HuH-7.5 (cell line): Measurements from ENCODE around the gene PDZD2.
"Not testable (repeated sequence)": the region's sequence is repeated elsewhere in the genome, so short reads cannot be mapped to it uniquely, and the experiment has no call there.

Experiments used
- DNase-seq: peaks from one replicate; pipeline ENCODE4 v3.0.0; 2011; ENCODE audit warnings: low spot score

The PDZD2 gene

DNA sequence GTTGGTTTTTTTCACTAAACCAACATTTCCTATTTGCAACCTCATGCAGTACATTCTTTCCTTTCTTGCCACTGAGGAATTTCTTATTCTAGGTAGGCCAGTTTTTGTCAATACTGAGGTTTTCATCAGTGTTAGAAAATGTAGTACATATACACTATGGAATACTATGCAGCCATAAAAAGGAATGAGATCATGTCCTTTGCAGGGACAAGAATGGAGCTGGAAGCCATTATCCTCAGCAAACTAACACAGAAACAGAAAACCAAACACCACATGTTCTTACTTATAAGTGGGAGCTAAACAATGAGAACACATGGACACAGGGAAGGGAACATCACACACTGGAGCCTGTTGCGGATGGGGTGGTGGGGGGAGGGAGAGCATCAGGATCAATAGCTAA is 441.6 kb downstream of the PDZD2 start:
- not testable (repeated sequence) for DNase-seq

DNA sequence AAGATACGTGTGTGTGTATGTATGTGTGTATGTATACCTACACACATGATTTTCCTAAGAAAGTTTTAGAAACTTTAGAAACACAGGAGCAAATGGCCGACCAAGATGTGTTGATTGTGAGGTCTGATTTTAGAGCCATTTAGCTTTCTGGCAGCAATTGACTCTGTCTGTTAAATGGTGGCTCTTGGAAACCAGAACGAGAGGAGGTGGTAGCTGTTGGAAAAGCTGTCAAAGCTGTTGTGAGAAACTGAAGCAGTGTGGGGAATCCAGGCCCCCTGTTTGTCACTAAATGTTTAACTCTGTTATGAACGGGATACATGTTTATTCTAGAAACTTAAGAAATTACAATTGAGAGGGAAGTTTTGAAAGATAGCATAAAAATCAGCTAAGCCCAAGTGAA is 443.8 kb downstream of the PDZD2 start:
- no peak for DNase-seq

DNA sequence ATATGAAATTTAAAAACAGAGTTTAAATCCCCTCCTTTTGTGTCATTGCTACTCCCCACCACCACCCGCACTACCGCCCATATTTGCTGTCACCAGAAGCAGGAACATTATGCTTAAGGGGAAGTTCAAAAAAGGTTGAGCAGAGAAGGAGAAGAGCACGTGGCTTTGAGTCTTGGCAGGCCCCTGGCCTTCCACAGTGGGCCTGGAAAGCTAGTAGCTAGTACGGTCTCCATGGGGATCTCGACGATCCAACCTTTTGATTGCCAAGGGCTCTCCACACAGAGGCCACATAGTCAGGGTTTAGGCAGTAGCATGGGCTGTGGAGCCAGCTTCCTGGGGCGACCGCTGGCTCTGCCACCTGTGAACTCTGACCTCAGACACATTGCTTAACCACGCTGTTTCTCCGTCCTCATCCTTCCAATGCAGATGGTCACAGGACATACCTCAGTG is 445.1 kb downstream of the PDZD2 start:
- DNase-seq, result no peak

DNA sequence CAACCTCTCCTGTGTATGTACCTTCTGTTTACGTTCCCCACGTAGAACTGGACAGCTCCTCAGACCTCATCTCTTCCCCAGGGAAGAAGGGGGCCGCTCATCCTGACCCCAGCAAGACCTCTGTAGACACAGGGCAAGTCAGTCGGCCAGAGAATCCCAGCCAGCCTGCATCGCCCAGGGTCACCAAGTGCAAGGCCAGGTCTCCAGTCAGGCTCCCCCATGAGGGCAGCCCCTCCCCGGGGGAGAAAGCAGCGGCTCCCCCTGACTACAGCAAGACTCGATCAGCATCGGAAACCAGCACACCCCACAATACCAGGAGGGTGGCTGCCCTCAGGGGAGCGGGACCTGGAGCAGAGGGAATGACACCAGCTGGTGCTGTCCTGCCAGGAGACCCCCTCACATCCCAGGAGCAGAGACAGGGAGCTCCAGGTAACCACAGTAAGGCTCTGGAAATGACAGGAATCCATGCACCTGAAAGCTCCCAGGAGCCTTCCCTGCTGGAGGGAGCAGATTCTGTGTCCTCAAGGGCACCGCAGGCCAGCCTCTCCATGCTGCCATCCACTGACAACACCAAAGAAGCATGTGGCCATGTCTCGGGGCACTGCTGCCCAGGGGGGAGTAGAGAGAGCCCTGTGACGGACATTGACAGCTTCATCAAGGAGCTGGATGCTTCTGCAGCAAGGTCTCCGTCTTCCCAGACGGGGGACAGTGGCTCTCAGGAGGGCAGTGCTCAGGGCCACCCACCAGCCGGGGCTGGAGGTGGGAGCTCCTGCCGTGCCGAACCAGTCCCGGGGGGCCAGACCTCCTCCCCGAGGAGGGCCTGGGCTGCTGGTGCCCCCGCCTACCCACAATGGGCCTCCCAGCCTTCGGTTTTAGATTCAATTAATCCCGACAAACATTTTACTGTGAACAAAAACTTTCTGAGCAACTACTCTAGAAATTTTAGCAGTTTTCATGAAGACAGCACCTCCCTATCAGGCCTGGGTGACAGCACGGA is 448.5 kb downstream of the PDZD2 start:
- no peak for DNase-seq

DNA sequence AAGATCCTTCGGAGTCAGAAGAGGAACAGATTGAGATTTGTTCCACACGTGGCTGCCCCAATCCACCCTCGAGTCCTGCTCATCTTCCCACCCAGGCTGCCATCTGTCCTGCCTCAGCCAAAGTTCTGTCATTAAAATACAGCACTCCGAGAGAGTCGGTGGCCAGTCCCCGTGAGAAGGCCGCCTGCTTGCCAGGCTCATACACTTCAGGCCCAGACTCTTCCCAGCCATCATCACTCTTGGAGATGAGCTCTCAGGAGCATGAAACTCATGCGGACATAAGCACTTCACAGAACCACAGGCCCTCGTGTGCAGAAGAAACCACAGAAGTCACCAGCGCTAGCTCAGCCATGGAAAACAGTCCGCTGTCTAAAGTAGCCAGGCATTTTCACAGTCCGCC is 449.3 kb downstream of the PDZD2 start:
- DNase-seq, result no peak

DNA sequence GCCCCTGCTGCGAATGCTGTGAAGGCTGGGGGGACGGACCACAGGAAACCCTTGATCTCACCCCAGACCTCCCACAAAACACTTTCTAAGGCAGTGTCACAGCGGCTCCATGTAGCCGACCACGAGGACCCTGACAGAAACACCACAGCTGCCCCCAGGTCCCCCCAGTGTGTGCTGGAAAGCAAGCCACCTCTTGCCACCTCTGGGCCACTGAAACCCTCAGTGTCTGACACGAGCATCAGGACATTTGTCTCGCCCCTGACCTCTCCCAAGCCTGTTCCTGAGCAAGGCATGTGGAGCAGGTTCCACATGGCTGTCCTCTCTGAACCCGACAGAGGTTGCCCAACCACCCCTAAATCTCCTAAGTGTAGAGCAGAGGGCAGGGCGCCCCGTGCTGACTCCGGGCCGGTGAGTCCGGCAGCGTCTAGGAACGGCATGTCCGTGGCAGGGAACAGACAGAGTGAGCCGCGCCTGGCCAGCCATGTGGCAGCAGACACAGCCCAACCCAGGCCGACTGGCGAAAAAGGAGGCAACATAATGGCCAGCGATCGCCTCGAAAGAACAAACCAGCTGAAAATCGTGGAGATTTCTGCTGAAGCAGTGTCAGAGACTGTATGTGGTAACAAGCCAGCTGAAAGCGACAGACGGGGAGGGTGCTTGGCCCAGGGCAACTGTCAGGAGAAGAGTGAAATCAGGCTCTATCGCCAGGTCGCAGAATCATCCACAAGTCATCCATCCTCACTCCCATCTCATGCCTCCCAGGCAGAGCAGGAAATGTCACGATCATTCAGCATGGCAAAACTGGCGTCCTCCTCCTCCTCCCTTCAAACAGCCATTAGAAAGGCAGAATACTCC is 450.4 kb downstream of the PDZD2 start:
- DNase-seq, result no peak

DNA sequence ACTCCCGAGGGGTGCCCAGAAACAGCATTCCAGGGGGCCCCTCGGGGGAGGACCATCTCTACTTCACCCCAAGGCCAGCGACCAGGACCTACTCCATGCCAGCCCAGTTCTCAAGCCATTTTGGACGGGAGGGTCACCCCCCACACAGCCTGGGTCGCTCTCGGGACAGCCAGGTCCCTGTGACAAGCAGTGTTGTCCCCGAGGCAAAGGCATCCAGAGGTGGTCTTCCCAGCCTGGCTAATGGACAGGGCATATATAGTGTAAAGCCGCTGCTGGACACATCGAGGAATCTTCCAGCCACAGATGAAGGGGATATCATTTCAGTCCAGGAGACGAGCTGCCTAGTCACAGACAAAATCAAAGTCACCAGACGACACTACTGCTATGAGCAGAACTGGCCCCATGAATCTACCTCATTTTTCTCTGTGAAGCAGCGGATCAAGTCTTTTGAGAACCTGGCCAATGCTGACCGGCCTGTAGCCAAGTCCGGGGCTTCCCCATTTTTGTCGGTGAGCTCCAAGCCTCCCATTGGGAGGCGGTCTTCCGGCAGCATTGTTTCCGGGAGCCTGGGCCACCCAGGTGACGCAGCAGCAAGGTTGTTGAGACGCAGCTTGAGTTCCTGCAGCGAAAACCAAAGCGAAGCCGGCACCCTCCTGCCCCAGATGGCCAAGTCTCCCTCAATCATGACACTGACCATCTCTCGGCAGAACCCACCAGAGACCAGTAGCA is 451.3 kb downstream of the PDZD2 start:
- DNase-seq, result no peak

DNA sequence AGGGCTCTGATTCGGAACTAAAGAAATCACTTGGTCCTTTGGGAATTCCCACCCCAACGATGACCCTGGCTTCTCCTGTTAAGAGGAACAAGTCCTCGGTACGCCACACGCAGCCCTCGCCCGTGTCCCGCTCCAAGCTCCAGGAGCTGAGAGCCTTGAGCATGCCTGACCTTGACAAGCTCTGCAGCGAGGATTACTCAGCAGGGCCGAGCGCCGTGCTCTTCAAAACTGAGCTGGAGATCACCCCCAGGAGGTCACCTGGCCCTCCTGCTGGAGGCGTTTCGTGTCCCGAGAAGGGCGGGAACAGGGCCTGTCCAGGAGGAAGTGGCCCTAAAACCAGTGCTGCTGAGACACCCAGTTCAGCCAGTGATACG is 451.8 kb downstream of the PDZD2 start:
- no peak for DNase-seq

DNA sequence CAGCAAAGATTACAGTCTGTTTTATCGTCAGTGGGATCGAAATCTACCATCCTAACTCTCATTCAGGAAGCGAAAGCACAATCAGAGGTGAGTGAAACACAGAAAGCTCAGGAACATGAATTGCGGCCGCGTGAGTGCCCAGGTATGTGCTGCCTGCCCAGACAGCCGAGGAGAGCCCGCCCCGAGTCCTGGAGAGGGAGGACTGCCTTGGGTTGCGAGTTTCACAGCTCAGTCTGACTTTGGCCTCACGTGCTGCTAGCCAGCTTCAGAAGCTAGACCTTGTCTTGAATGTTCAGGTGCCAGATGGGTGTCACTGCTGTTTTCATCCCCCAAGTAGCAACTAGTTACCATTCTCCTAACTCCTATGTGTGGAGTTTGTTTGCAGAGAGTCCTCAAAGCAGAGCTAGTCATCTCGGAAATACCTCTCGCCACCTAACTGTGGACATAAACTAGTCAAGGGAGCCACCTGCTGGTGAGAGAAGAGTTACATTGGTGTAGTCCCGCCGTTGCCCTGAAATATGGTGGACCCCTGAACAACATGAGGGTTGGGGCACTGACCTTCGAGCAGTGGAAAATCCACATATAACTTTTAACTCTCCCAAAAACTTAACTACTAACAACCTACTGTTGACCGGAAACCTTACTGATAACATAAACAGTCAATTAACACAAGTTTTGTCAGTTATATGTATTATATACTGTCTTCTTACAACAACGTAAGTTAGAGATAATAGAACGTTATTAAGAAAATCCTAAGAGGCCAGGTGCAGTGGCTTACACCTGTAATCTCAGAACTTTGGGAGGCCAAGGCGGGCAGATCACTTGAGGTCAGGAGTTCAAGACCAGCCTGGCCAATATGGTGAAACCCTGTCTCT is 454.2 kb downstream of the PDZD2 start:
- peak; percentile 60 for DNase-seq

DNA sequence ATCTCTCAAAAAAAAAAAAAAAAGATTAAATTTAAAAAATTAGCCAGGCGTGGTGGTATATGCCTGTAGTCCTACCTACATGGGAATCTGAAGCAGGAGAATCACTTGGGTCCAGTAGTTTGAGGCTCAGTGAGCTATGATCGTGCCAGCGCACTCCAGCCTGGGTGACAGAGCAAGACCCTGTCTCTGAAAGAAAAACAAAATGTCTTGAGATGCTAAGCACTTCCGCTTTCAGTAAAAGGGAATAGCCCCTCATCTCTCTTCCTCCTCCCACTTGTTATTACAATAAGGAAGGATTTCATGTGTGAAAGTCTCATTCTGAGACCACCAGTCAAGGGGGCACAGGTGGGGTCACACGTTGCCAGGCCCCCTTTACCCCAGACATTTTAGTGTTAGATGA is 455.8 kb downstream of the PDZD2 start:
- DNase-seq, result no peak

DNA sequence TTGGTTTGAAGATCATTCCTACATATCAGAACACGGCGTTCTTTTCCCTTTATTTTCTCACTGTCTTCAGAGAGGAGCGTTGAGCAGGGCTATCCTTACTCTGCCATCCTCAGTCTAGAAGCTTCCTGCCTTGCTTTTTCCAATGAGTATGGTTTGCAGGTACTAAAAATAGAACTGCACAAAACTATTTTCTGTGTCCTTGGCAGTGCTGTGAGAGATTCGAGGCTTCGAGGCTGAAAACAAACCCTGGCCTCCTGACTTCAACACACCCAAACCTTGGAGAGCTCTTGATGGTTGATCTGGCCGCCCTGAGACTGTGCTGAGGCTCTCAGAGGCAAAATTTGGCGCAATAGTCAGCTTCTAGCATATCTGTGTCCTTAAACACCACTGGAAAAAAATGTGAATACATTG is 456.3 kb downstream of the PDZD2 start:
- no peak for DNase-seq

DNA sequence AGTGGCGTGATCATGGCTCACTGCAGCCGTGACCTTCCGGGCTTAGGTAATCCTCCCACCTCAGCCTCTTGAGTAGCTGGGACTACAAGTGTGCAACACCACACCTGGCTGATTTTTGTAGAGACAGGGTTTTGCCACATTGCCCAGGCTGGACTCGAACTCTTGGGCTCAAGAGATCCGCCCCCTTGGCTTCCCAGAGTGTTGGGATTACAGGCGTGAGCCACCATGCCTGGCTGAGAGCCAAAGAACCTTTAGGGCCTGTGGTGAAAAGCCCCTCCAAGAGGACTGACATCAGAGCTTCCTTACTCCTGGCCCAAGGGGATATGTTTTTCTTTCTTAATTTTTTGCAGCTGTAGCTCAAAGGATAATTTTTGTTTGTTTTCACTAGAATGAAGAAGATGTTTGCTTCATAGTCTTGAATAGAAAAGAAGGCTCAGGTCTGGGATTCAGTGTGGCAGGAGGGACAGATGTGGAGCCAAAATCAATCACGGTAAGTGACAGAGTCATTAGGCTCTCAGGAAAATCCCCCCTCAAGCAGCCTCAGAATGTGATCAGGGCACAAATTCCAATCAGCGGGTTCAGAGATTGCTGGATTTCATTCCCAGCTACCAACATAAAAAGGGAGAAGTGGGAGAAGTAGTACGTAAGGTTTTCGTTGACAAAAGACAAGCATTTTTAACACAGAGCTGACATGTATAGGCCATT is 458.1 kb downstream of the PDZD2 start:
- DNase-seq, result no peak

DNA sequence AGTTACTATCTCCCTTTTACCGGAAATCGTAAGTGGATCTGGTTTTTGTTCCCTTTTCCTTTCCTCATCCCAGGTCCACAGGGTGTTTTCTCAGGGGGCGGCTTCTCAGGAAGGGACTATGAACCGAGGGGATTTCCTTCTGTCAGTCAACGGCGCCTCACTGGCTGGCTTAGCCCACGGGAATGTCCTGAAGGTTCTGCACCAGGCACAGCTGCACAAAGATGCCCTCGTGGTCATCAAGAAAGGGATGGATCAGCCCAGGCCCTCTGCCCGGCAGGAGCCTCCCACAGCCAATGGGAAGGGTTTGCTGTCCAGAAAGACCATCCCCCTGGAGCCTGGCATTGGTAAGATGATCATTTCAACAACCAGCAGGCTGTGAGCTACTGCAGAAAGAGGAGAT is 459.4 kb downstream of the PDZD2 start:
- no peak for DNase-seq

DNA sequence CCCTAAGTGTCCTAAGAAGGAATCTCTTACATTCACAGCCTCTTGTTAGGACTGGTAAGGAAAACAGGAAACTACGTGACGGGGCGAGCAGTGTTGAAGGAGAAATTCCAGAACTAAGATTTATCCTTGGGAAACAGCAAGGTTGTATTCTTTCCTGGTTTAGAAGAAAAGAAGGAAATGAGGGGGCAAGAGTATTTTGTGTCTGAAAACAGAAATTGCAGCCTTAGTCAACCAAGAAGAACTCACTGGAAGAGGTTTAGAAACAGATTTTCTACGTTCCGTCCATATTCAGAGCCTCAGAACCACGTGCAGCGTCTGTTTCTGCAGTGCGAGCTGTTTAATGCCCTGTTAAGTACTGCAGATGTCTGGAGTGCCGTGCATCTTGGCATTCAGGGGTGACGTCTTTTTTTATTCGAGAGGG is 460.0 kb downstream of the PDZD2 start:
- no peak for DNase-seq

DNA sequence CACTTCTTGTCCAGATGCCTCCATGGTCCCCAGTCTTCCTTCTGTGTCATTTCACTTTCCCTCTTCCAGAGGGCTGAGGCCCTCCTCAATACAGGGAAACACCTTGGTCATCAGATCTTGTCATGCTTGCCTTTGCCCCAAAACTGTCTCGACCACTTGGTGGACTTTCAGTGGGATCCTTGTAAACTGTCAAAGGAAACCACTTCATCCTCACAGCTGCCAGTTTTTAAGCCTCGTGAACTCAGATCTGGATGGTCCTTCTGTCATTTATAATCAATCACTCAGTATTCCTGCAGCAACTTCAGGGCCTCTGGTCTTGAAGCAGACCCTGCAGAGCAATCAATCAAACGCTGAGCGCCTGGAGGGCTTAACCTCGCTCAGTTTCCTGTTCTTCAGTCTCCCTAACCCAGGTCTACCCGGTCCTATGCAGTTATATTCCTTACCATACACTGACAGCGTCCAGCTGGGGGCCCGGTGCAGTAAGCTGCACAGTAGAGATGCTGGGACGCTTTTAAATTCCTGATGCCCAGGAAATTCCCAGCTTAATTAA is 460.6 kb downstream of the PDZD2 start:
- no peak for DNase-seq

DNA sequence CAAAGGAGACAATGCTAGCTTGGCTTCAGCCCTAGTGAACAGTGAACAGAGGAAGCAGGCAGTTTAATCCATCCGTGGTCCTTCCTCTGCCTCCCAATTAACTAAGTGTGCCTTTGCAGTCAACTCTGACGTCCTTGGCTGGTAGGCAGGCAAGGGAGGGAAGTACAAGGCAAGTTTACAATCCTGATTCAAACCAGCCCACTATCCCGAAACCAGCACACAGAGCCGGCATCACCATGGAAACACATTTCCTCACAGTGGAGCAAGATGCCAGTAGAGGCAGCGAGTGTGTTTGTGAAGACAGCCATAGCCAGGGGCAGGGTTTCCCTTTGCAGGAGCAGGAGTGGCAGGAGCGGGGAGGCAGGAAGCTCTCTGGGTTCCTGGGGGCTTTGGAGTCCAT is 461.3 kb downstream of the PDZD2 start:
- no peak for DNase-seq

DNA sequence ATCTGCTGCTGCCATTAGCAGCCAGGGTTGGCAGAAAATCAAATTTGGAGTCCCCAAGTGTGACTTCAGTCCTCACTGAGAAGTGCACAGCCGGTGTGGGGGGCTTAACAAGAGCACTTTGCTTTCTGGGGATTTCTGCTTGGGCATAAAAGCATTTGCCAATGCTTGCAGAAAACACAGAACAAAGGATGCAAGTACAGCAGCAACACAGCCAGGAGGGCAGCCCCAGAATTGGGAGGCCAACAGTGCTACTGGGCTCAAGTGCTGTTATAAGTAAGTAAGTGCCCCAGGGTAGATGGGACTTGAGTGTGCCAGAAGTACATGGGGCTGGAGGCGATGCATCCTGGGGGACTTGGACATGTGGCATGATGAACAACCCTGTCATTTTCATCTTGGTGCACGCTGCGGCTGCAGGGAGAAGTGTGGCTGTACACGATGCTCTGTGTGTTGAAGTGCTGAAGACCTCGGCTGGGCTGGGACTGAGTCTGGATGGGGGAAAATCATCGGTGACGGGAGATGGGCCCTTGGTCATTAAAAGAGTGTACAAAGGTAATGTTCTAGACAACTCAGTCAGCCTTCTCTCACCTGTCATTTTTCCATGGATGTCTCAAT is 461.9 kb downstream of the PDZD2 start:
- no peak for DNase-seq

DNA sequence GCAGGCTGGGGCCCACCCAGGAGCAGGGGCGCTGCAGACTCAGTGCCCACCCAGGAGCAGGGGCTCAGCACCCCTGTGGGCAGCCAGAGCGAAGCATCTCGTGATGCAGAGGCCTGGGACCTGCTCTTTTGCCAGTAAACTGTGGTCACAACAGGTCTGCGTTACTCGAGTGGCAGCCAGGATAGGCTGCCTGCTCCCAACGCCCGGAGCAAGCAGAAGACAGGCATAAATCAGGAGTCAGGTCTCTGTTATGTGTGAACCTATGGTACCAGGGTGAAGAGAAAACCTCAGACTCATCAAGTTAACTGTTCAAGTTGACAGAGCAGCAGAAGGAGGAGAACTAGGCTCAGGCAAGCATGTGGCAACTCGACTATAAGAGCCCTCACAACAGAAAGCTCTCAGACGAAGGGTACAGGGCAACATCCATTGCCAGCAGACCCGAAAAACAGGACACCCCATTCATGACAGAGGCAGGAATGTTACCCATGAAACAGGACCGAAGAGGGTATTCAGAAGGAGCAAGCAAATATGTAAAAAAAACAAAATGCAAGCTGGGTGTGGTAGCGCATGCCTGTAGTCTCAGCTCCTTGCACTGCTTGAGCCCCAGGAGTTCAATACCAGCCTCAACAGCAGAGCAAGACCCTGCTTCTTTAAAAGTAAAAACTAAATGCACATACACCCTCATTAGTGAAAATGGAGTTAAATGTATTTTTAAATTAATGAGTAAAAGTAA is 463.5 kb downstream of the PDZD2 start:
- no peak for DNase-seq

DNA sequence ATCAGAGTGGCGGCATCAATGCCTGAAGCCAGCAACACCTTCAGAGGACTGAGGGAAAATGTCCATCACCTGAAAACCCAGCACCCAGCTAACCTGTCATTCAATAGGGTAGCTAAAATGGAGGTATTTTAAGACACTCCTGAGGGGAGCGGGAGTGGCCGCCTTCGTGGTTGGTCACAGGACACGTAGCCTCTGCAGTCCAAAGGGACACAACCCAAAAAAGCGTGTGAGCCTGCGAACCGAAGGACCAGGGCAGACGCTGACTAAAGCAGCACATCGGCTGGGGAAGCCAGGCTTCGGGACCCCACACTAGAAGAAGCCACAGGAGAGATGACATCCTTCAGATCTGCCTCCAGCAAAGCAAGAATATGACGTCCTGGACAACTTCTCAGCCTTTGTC is 464.6 kb downstream of the PDZD2 start:
- DNase-seq, result no peak
